Spleen (tissue), 7 donors: ENCODE data around the gene INSR.

Experiments
- POLR2A ChIP-seq, 3 donors: fragments of 450-650 bp; IDR thresholded peaks; one replicate each; pipeline ENCODE4 v1.5.1; 2017; ENCODE audit warnings: antibody characterized with exemption in 3 of 3, mild to moderate bottlenecking in 1 of 3
- POLR2AphosphoS5 ChIP-seq, 3 donors: sonication (generic); formaldehyde crosslinking; IDR thresholded peaks; one replicate each; pipeline ENCODE4 v1.5.1; 2017; ENCODE audit warnings: antibody characterized with exemption in 3 of 3
- TF ChIP-seq, protein P1 (sequence below), 11 experiments: fragments of 200-600 bp in 7 of 11; fragments of 450-650 bp in 4 of 11; sonication (generic) in 4 of 11; IDR thresholded peaks in 8 of 11; conservative IDR thresholded peaks in 3 of 11; 1 replicate in 7 of 11; 2 replicates in 4 of 11; pipeline versions ENCODE4 v1.4.0 to v1.8.0; 2016 to 2021; ENCODE audit warnings: antibody characterized with exemption in 11 of 11, inconsistent platforms in 4 of 11, mild to moderate bottlenecking in 1 of 11
- donor health status: DM: no; HTN: no; CAD: no; lungs with moderate emphysema.
- donor health status: DM: no; HTN: no; CAD: no.
- donor health status: DM: no; HTN: no; CAD: no.

DNA sequence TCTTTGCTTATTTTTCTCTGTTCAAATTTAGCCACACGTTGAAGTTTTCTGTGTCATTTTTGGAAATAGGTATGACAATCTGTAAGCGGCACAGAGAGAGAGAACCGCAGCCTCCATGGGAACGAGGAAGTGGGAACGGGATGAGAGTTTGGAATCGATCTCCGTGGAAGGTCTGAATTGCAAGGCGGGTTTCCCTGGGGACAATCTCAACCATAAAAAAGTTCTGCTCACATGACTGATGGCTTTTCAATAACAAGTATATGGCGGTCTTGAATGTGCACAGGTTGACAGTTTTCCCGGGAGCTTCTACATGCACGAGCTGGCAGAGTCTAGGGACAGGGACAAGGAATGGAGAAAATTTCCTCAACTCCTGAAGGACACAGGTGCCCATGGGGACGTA is 90.9 kb downstream of the INSR start:
- TF ChIP-seq, protein P1, sequence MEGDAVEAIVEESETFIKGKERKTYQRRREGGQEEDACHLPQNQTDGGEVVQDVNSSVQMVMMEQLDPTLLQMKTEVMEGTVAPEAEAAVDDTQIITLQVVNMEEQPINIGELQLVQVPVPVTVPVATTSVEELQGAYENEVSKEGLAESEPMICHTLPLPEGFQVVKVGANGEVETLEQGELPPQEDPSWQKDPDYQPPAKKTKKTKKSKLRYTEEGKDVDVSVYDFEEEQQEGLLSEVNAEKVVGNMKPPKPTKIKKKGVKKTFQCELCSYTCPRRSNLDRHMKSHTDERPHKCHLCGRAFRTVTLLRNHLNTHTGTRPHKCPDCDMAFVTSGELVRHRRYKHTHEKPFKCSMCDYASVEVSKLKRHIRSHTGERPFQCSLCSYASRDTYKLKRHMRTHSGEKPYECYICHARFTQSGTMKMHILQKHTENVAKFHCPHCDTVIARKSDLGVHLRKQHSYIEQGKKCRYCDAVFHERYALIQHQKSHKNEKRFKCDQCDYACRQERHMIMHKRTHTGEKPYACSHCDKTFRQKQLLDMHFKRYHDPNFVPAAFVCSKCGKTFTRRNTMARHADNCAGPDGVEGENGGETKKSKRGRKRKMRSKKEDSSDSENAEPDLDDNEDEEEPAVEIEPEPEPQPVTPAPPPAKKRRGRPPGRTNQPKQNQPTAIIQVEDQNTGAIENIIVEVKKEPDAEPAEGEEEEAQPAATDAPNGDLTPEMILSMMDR (IDR thresholded peaks at IDR 0.05 in 8 of 11, conservative IDR thresholded peaks at IDR 0.05 in 3 of 11): no peak
- TF ChIP-seq POLR2AphosphoS5 (IDR thresholded peaks at IDR 0.05): no peak
- TF ChIP-seq POLR2A (IDR thresholded peaks at IDR 0.05): no peak
